H1 (cell line): ENCODE measurements around the gene RGS6. TPM values are rescaled to one million over a fixed set of nuclear protein-coding genes. Genes with fewer than 3 reads are reported as not detected.

ENCODE experiments used
- CTCF ChIA-PET: fragments of 300-600 bp; sonication (Branson Sonifier 250); formaldehyde crosslinking; loops from one replicate; lab custom pipeline; 2021; ENCODE audit not compliant: partially characterized antibody; lab: Charles Lee
- POLR2A ChIA-PET: fragments of 300-600 bp; sonication (Branson Sonifier 250); formaldehyde crosslinking; loops from one replicate; lab custom pipeline; 2021; ENCODE audit warnings: inconsistent platforms; ENCODE audit not compliant: partially characterized antibody; lab: Charles Lee
- DNase-seq, 2 experiments: peaks; one replicate each; pipeline versions ENCODE4 v3.0.0 to v3.0.0-alpha.2; 2010 to 2022; ENCODE audit warnings: low spot score in 2 of 2, low read depth in 1 of 2, mixed read lengths in 1 of 2
- FAIRE-seq: peaks from 2 replicates; lab custom pipeline; 2011; peaks lifted over from hg19 to GRCh38; lab: Jason Lieb, UNC
- H2AFZ ChIP-seq: 2 replicates; pipeline ENCODE4 v1.8.1; 2012; ENCODE audit warnings: low read length, inconsistent platforms
- H2AK5ac ChIP-seq: 2 replicates; pipeline ENCODE4 v1.6.1; 2013; ENCODE audit warnings: low read depth, low read length
- H2BK120ac ChIP-seq: replicated peaks from 2 replicates; pipeline ENCODE3; 2013; ENCODE audit warnings: low read depth, low read length, inconsistent platforms
- H2BK12ac ChIP-seq: 2 replicates; pipeline ENCODE4 v1.6.1; 2013; ENCODE audit warnings: low read depth, low read length
- H2BK15ac ChIP-seq: 2 replicates; pipeline ENCODE4 v1.6.1; 2013; ENCODE audit warnings: low read length
- H2BK20ac ChIP-seq: 2 replicates; pipeline ENCODE4 v1.6.1; 2013; ENCODE audit warnings: low read length
- H2BK5ac ChIP-seq: 2 replicates; pipeline ENCODE4 v1.6.1; 2013; ENCODE audit warnings: low read depth, low read length
- H3K14ac ChIP-seq: 2 replicates; pipeline ENCODE4 v1.6.1; 2013; ENCODE audit warnings: inconsistent platforms; ENCODE audit not compliant: insufficient read length
- H3K18ac ChIP-seq: 2 replicates; pipeline ENCODE4 v1.6.1; 2013; ENCODE audit warnings: low read length; ENCODE audit errors: extremely low read depth
- H3K23ac ChIP-seq: 2 replicates; pipeline ENCODE4 v1.6.1; 2013; ENCODE audit warnings: inconsistent platforms; ENCODE audit not compliant: insufficient read length
- H3K23me2 ChIP-seq: 2 replicates; pipeline ENCODE4 v1.6.1; 2013; ENCODE audit warnings: low read depth, low read length
- H3K27ac ChIP-seq: 2 replicates; pipeline ENCODE4 v1.6.1; 2011; ENCODE audit warnings: low read depth, low read length, inconsistent platforms
- H3K27me3 ChIP-seq, 4 experiments: replicated peaks in 1 of 4; 1 replicate in 1 of 4; 2 replicates in 3 of 4; pipeline versions ENCODE4 v1.6.1 to v1.8.1; 2011 to 2013; ENCODE audit warnings: low read length in 3 of 4, mild to moderate bottlenecking in 3 of 4, inconsistent platforms in 2 of 4, mixed read lengths in 2 of 4, moderate library complexity in 1 of 4; ENCODE audit not compliant: control insufficient read depth in 3 of 4, insufficient read depth in 3 of 4; ENCODE audit errors: extremely low read depth in 1 of 4
- H3K36me3 ChIP-seq, 4 experiments: 2 replicates each; pipeline versions ENCODE4 v1.6.1 to v1.8.1; 2011 to 2013; ENCODE audit warnings: mild to moderate bottlenecking in 4 of 4, low read length in 3 of 4, moderate library complexity in 2 of 4, control low read depth in 1 of 4, inconsistent platforms in 1 of 4; ENCODE audit not compliant: insufficient read depth in 4 of 4, control insufficient read depth in 2 of 4
- H3K4ac ChIP-seq: replicated peaks from 2 replicates; pipeline ENCODE3; 2013; ENCODE audit warnings: low read length, low read depth, mixed read lengths, inconsistent platforms; ENCODE audit not compliant: insufficient read length
- H3K4me1 ChIP-seq, 4 experiments: replicated peaks in 1 of 4; 1 replicate in 1 of 4; 2 replicates in 3 of 4; pipeline versions ENCODE4 v1.6.1 to v1.8.1; 2011 to 2013; ENCODE audit warnings: low read length in 3 of 4, inconsistent platforms in 2 of 4, mixed read lengths in 1 of 4; ENCODE audit not compliant: insufficient read depth in 4 of 4, control insufficient read depth in 3 of 4
- H3K4me2 ChIP-seq, 2 experiments: 2 replicates each; pipeline versions ENCODE4 v1.6.1 to v1.8.1; 2011 to 2013; ENCODE audit warnings: low read depth in 2 of 2, low read length in 2 of 2, control low read depth in 1 of 2, inconsistent platforms in 1 of 2, mild to moderate bottlenecking in 1 of 2; ENCODE audit not compliant: insufficient read depth in 1 of 2
- H3K4me3 ChIP-seq, 4 experiments: fragments of 200-600, 300-600 bp in 1 of 4; sonication (generic), shearing (Covaris generic), sonication (Bioruptor Twin) in 1 of 4; 2 replicates each; pipeline versions ENCODE4 v1.5.1 to v1.8.1; 2011 to 2016; ENCODE audit warnings: low read length in 4 of 4, low read depth in 3 of 4, control low read depth in 2 of 4, inconsistent platforms in 2 of 4, mild to moderate bottlenecking in 2 of 4, mixed read lengths in 1 of 4, moderate library complexity in 1 of 4; ENCODE audit not compliant: insufficient read depth in 2 of 4; ENCODE audit errors: extremely low read depth in 1 of 4
- H3K56ac ChIP-seq: replicated peaks from 2 replicates; pipeline ENCODE3; 2013; ENCODE audit warnings: low read depth, mild to moderate bottlenecking, mixed read lengths, low read length, inconsistent platforms; ENCODE audit not compliant: insufficient read length
- H3K79me1 ChIP-seq: 2 replicates; pipeline ENCODE4 v1.6.1; 2013; ENCODE audit warnings: low read depth, low read length, control low read depth
- H3K79me2 ChIP-seq, 2 experiments: 2 replicates each; pipeline versions ENCODE4 v1.6.1 to v1.8.1; 2012 to 2013; ENCODE audit warnings: low read length in 2 of 2, mild to moderate bottlenecking in 2 of 2, inconsistent platforms in 1 of 2; ENCODE audit not compliant: insufficient read depth in 2 of 2, control insufficient read depth in 1 of 2
- H3K9ac ChIP-seq, 4 experiments: replicated peaks in 1 of 4; 1 replicate in 1 of 4; 2 replicates in 3 of 4; pipeline versions ENCODE4 v1.6.1 to v1.8.1; 2011 to 2013; ENCODE audit warnings: low read depth in 3 of 4, low read length in 3 of 4, control low read depth in 2 of 4, mild to moderate bottlenecking in 2 of 4, moderate library complexity in 2 of 4, inconsistent platforms in 1 of 4; ENCODE audit errors: extremely low read depth in 1 of 4
- H3K9me3 ChIP-seq, 2 experiments: 2 replicates each; pipeline versions ENCODE4 v1.6.1 to v1.8.1; 2012 to 2013; ENCODE audit warnings: mild to moderate bottlenecking in 2 of 2, moderate library complexity in 2 of 2, control low read depth in 1 of 2, inconsistent platforms in 1 of 2, low read depth in 1 of 2, low read length in 1 of 2, mixed read lengths in 1 of 2; ENCODE audit not compliant: insufficient read depth in 2 of 2
- H4K20me1 ChIP-seq, 2 experiments: replicated peaks in 1 of 2; 2 replicates each; pipeline versions ENCODE3 to v1.8.1; 2011 to 2013; ENCODE audit warnings: inconsistent platforms in 2 of 2, low read length in 2 of 2, mild to moderate bottlenecking in 1 of 2; ENCODE audit not compliant: insufficient read depth in 2 of 2, control insufficient read depth in 1 of 2
- H4K5ac ChIP-seq: 2 replicates; pipeline ENCODE4 v1.6.1; 2013; ENCODE audit warnings: low read length, low read depth, mixed read lengths, inconsistent platforms; ENCODE audit not compliant: insufficient read length
- H4K8ac ChIP-seq: 2 replicates; pipeline ENCODE4 v1.8.0; 2013; ENCODE audit warnings: mild to moderate bottlenecking, moderate library complexity, low read length, inconsistent platforms; ENCODE audit not compliant: insufficient read depth; ENCODE audit errors: extremely low read depth
- H4K91ac ChIP-seq: replicated peaks from 2 replicates; pipeline ENCODE3; 2013; ENCODE audit warnings: low read length, mixed read lengths, inconsistent platforms; ENCODE audit not compliant: insufficient read length
- ATF3 ChIP-seq: IDR thresholded peaks from 2 replicates; pipeline ENCODE4 v1.6.1; 2011; ENCODE audit warnings: low read depth, mild to moderate bottlenecking, low read length; ENCODE audit not compliant: insufficient read depth
- CHD1 ChIP-seq: IDR thresholded peaks from 2 replicates; pipeline ENCODE4 v1.6.1; 2012; ENCODE audit warnings: low read depth, low read length, improper control_type of control experiment
- CHD2 ChIP-seq: IDR thresholded peaks from 2 replicates; pipeline ENCODE4 v1.6.1; 2012; ENCODE audit warnings: low read length, improper control_type of control experiment
- KDM1A ChIP-seq: fragments of 200-600, 300-600 bp; sonication (generic); IDR thresholded peaks from 2 replicates; pipeline ENCODE4 v1.7.1; 2016; ENCODE audit warnings: mild to moderate bottlenecking, low read length, borderline replicate concordance
- PHF8 ChIP-seq: fragments of 200-600 bp; sonication (generic); conservative IDR thresholded peaks from 2 replicates; pipeline ENCODE4 v1.7.1; 2012; ENCODE audit warnings: low read depth, mild to moderate bottlenecking, inconsistent platforms, low read length, moderate library complexity
- SP2 ChIP-seq: IDR thresholded peaks from 2 replicates; pipeline ENCODE4 v1.6.1; 2012; ENCODE audit warnings: mild to moderate bottlenecking, low read length, inconsistent platforms
- SUZ12 ChIP-seq: fragments of 200-600 bp; sonication (generic); IDR thresholded peaks from 2 replicates; pipeline ENCODE4 v1.6.1; 2012; ENCODE audit warnings: mild to moderate bottlenecking, inconsistent platforms, low read length, moderate library complexity, mixed read lengths
- TAF1 ChIP-seq: IDR thresholded peaks from 2 replicates; pipeline ENCODE4 v1.6.1; 2011; ENCODE audit warnings: mild to moderate bottlenecking, low read depth, low read length
- WGBS, 2 experiments: shearing (Covaris generic) in 1 of 2; methylation state at CpG; one replicate each; pipeline versions ENCODE4 v1.1.6 to v1.1.7; 2013 to 2015; ENCODE audit warnings: low lambda C conversion rate in 2 of 2, mixed read lengths in 2 of 2, inconsistent platforms in 1 of 2, low coverage in 1 of 2, missing lambda C conversion rate in 1 of 2; ENCODE audit not compliant: insufficient replicate concordance in 2 of 2, insufficient coverage in 1 of 2, insufficient read length in 1 of 2; ENCODE audit errors: extremely low coverage in 1 of 2, missing lambda C conversion rate in 1 of 2; 5-methylcytosine and 5-hydroxymethylcytosine counted together
- polyA plus RNA-seq, 7 experiments: library from polyadenylated mRNA; depleted of rRNA in 3 of 7; stranded (reverse) in 5 of 7; unstranded in 2 of 7; fragments of >200 nt in 5 of 7; fragments of 200-250 nt in 2 of 7; gene quantifications; 1 replicate in 5 of 7; 2 replicates in 1 of 7; 4 replicates in 1 of 7; pipeline versions ENCODE4 v1.2.1 to v1.2.3, GENCODE V29; 2011 to 2013; ENCODE audit warnings: missing spikeins in 2 of 7, mixed read lengths in 2 of 7
- total RNA-seq: library from RNA; stranded (reverse); fragmentation: NEBNext Ultra II Directional; extraction: Animal tissue kit (Norgen Biotek cat#: 25700); gene quantifications from 2 replicates; pipeline ENCODE4 v1.2.1, GENCODE V29; 2021

RGS6 gene
- total and polyA plus RNA-seq, 2 of the 8 experiments (the other 6 are each of a cell fraction or from before 2014, with no cell fraction given): 0.26 to 1.1 TPM

GRCh38 chr14:72577521-72577920 is 645.3 kb downstream of the RGS6 start:
- 88% methylated on average over 5 of the region's 5 CpGs; no CpG with 5 or more reads in 1 of the 2 experiments for WGBS, 2 experiments
- no peaks in the 10 kb centered on the region for H3K4me1 ChIP-seq
- no peaks in the 10 kb centered on the region for H3K9me3 ChIP-seq
- no peaks in the 10 kb centered on the region for H3K79me1 ChIP-seq
- FAIRE-seq (no peak), DNase-seq (no peak)
- H3K79me2 ChIP-seq: no peaks in the 10 kb centered on the region
- no peaks in the 10 kb centered on the region for H3K27me3 ChIP-seq
- POLR2A ChIA-PET: interaction anchor here (0.8 kb wide), 1 partner anchor 15 kb away, joined by 3 read pairs; no protein-coding TSS in a partner anchor
- no peak overlapping the region; a peak in 1 of 7 replicates for H3K9ac ChIP-seq
- H2AK5ac ChIP-seq: 0 out of 2 replicates have a peak overlapping the region, but pooled peaks have one; percentile 75
- no peak overlapping the region for H3K23ac ChIP-seq
- H2AFZ ChIP-seq: no peak overlapping the region
- no peak overlapping the region for H2BK12ac ChIP-seq
- H3K56ac ChIP-seq: no peak overlapping the region
- no peak overlapping the region for H2BK5ac ChIP-seq
- no peaks in the 10 kb centered on the region for H3K36me3 ChIP-seq
- no peaks in the 10 kb centered on the region for H4K20me1 ChIP-seq
- H3K4me3 ChIP-seq: no peak overlapping the region
- H2BK15ac ChIP-seq: no peak overlapping the region
- no peak overlapping the region for H3K27ac ChIP-seq
- no peak overlapping the region for H3K4ac ChIP-seq
- no peaks in the 10 kb centered on the region for H3K23me2 ChIP-seq
- no peak overlapping the region for H4K91ac ChIP-seq
- no peak overlapping the region for H4K8ac ChIP-seq
- TF ChIP-seq SUZ12 (no peak), ATF3 (no peak), SP2 (no peak), CHD2 (no peak), KDM1A (no peak), PHF8 (no peak), TAF1 (no peak), CHD1 (no peak)
- CTCF ChIA-PET: no interaction called here
- no peak overlapping the region for H3K14ac ChIP-seq
- no peak overlapping the region for H3K4me2 ChIP-seq
- no peak overlapping the region for H2BK20ac ChIP-seq
- H2BK120ac ChIP-seq: no peak overlapping the region
- H3K18ac ChIP-seq: no peak overlapping the region
- no peak overlapping the region for H4K5ac ChIP-seq
